GM10266 (cell line): ENCODE data around the gene TMEM43.

Source experiments
- DNase-seq: peaks from one replicate; pipeline ENCODE4 v3.0.0; 2012; ENCODE audit errors: extremely low spot score
- TF ChIP-seq, protein P1 (sequence below): IDR thresholded peaks from 2 replicates; pipeline ENCODE4 v1.5.1; 2012; ENCODE audit warnings: mild to moderate bottlenecking, low read depth; ENCODE audit not compliant: control insufficient read depth, insufficient read depth; ENCODE audit errors: missing control alignments

TMEM43 gene

DNA sequence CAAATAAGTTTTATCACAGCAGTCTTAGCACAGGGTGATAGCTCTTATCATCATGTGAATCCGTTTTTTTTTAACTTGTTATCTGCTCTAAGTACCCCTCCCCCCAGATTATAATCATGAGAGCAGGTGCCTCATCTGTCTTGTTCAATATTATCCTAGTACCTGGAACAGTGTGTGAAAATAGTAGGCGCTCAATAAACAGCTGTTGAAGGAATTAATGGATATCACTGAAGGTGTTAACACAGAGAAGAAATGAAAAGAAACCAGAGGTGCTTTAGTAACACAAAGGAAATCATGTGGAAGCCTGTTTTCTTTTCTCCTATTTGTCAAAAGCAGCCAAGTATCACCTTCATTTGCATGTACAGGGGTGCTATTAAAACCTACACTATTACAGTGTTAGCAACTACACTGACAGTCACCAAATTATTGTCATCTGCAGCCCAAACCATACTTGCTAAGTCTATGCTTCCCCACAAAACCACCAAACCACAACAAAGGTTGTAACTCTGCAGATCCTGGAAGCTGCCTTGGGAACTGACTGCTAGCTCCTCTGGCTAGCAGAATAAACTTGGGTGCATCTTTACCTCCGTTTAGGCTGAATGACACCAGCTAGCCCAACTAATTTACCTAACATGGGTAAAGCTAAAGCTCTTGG is 50.7 kb downstream of the TMEM43 start:
- peak; percentile 43 for DNase-seq
- TF ChIP-seq, protein P1, sequence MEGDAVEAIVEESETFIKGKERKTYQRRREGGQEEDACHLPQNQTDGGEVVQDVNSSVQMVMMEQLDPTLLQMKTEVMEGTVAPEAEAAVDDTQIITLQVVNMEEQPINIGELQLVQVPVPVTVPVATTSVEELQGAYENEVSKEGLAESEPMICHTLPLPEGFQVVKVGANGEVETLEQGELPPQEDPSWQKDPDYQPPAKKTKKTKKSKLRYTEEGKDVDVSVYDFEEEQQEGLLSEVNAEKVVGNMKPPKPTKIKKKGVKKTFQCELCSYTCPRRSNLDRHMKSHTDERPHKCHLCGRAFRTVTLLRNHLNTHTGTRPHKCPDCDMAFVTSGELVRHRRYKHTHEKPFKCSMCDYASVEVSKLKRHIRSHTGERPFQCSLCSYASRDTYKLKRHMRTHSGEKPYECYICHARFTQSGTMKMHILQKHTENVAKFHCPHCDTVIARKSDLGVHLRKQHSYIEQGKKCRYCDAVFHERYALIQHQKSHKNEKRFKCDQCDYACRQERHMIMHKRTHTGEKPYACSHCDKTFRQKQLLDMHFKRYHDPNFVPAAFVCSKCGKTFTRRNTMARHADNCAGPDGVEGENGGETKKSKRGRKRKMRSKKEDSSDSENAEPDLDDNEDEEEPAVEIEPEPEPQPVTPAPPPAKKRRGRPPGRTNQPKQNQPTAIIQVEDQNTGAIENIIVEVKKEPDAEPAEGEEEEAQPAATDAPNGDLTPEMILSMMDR, result no peak

- TF ChIP-seq, protein P1, result no peak
- DNase-seq, result no peak
Observed at GRCh38 chr3:14177580-14178246, 52.9 kb downstream of the TMEM43 start.

DNA sequence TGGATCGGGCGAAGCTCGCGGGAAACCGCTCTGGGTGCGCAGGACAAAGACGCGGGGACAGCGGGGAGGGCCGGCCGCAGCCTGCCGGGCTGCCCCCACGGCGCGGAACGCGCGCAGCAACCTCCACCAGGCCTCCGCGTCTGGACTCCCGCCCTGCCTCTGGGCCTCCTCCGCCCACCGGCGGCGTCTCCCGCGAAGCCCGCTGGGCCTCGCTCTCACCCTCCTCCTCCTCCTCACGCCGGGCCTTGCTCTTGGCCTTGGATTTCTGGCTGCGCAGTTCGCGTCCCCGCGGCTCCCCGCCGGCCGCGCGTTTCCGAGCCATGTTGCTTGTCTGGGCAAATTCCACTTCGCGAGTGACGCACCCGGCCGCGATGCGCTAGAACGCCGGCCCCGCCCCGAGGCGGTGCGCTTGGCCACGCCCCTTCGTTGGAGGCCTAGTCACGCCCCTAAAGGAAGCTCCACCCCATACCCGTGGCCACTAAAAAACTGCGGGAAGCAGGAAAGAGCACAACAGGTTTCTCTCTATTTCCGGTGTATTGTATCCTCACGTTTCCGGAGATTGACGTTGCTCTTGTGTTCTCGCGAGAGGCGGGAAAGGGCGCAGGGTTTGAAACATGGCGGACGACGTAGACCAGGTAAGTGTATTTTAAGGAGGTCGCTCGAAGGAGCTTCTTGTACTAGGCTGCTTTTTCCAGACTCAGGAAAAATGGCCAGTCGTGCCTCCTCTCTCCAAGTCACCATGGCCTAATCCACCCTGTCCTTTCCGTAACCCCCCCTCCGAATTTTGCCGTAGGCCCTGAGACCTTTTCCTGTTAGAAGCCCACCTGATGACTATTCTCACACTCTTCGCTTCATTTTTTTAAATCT is 53.6 kb downstream of the TMEM43 start, which contains the start of the genes LSM3 and XPC:
TSS of gene LSM3 (plus strand) at position 571 of the 867 bp plus-strand sequence. CDS start at position 615, 44 bp downstream.
TSS of gene XPC (minus strand) at position 355 of the 867 bp plus-strand sequence. CDS start at position 322, 33 bp downstream.
- peak; percentile 94 for DNase-seq
- TF ChIP-seq, protein P1, result no peak

DNA sequence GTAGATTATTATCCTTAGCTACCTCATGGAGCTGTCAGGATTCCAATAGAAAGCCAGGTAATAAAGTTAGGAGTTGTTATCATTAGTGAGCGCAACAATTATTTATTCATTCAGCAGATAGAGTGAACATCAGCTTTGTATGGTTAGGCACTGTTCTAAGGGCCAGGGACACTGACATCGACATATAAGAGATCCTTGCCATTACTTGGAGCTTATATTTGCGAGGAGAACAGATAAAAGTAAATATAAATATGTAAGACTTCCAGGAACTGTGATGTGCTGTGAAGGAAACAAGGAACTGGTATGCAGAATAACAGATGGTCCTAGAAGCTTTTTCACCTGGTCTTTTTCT is 54.2 kb downstream of the TMEM43 start:
- no peak for DNase-seq
- TF ChIP-seq, protein P1, result no peak

DNA sequence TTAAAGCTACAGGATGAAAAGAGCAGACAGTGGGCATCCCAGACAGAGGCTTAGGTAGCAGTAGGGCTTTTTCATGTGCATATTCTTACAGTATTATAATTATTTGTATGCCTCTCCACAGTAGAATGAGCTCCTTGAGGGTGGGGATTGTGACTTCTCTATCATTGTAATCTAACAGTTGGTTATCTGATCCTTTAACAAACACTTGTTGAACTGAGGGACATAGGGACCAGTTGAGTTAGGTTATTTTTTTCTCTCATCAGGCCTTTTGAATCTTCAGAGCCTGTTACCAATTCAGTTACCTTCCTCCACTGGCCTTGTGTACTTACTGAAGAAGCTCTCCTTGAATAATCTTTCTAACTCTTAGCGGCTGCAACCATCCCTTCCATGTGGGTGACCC is 54.9 kb downstream of the TMEM43 start:
- TF ChIP-seq, protein P1, result no peak
- no peak for DNase-seq

- TF ChIP-seq, protein P1, result no peak
- no peak for DNase-seq
Observed at GRCh38 chr3:14181253-14181652, 56.4 kb downstream of the TMEM43 start.
